GM23248 (cell line): ENCODE data around the gene HSH2D. TPM values are rescaled to one million over a fixed set of nuclear protein-coding genes. Genes with fewer than 3 reads are reported as not detected.

Experiments
- DNase-seq: peaks from one replicate; pipeline ENCODE4 v3.0.0-alpha.2; 2015
- H2AFZ ChIP-seq: fragments of 200-600 bp; sonication (generic); 2 replicates; pipeline ENCODE4 v1.6.1; 2016; ENCODE audit warnings: antibody characterized with exemption
- H3F3A ChIP-seq: fragments of 200-600 bp; sonication (generic); 2 replicates; pipeline ENCODE4 v1.6.1; 2016; ENCODE audit warnings: mild to moderate bottlenecking, antibody characterized with exemption, mixed run types; ENCODE audit not compliant: insufficient read depth
- H3K27ac ChIP-seq: fragments of 200-600 bp; sonication (generic); 2 replicates; pipeline ENCODE4 v1.5.1; 2016; ENCODE audit warnings: mild to moderate bottlenecking
- H3K27me3 ChIP-seq: fragments of 200-600 bp; sonication (generic); replicated peaks from 2 replicates; pipeline ENCODE4 v1.6.1; 2016; ENCODE audit warnings: mild to moderate bottlenecking; ENCODE audit not compliant: insufficient read depth
- H3K36me3 ChIP-seq: fragments of 200-600 bp; sonication (generic); 2 replicates; pipeline ENCODE4 v1.6.1; 2016; ENCODE audit warnings: low read depth, mild to moderate bottlenecking
- H3K4me1 ChIP-seq: fragments of 200-600 bp; sonication (generic); 2 replicates; pipeline ENCODE4 v1.6.1; 2016; ENCODE audit warnings: mild to moderate bottlenecking; ENCODE audit not compliant: insufficient read depth
- H3K4me2 ChIP-seq: fragments of 200-600 bp; sonication (generic); one replicate; pipeline ENCODE4 v1.6.1; 2016; ENCODE audit warnings: mild to moderate bottlenecking; ENCODE audit not compliant: unreplicated experiment
- H3K4me3 ChIP-seq: fragments of 200-600 bp; sonication (generic); 2 replicates; pipeline ENCODE4 v1.5.1; 2016; ENCODE audit warnings: mild to moderate bottlenecking
- H3K79me2 ChIP-seq: fragments of 200-600 bp; sonication (generic); 2 replicates; pipeline ENCODE4 v1.6.1; 2016; ENCODE audit warnings: mild to moderate bottlenecking; ENCODE audit not compliant: insufficient read depth
- H3K9ac ChIP-seq: fragments of 200-600 bp; sonication (generic); 2 replicates; pipeline ENCODE4 v1.6.1; 2016; ENCODE audit warnings: mild to moderate bottlenecking
- H3K9me2 ChIP-seq: fragments of 200-600 bp; sonication (generic); 2 replicates; pipeline ENCODE4 v1.6.1; 2016; ENCODE audit warnings: mixed run types, mild to moderate bottlenecking, moderate library complexity; ENCODE audit not compliant: insufficient read depth
- H3K9me3 ChIP-seq: fragments of 200-600 bp; sonication (generic); one replicate; pipeline ENCODE4 v1.6.1; 2017; ENCODE audit warnings: low read depth
- H4K20me1 ChIP-seq: fragments of 200-600 bp; sonication (generic); 2 replicates; pipeline ENCODE4 v1.6.0; 2016; ENCODE audit not compliant: insufficient read depth
- EZH2 ChIP-seq: fragments of 200-600 bp; sonication (generic); IDR thresholded peaks from 2 replicates; pipeline ENCODE4 v1.6.1; 2018; ENCODE audit warnings: antibody characterized with exemption, mild to moderate bottlenecking; ENCODE audit not compliant: insufficient read depth, poor library complexity, severe bottlenecking
- EZH2phosphoT487 ChIP-seq: fragments of 200-600 bp; sonication (generic); IDR thresholded peaks from 2 replicates; pipeline ENCODE4 v1.6.1; 2018; ENCODE audit warnings: antibody characterized with exemption, moderate library complexity, mild to moderate bottlenecking, low read depth; ENCODE audit not compliant: insufficient read depth
- WGBS, 2 experiments: methylation state at CpG; one replicate each; pipeline ENCODE4 v1.1.6; 2015 to 2017; ENCODE audit warnings: low lambda C conversion rate in 2 of 2, low coverage in 1 of 2; ENCODE audit errors: missing lambda C conversion rate in 2 of 2; 5-methylcytosine and 5-hydroxymethylcytosine counted together
- in situ Hi-C: fragments of 300-500 bp; cut with MboI; formaldehyde crosslinking; loops from 2 replicates; pipeline ENCODE4 v1.15.0; 2020
- polyA plus RNA-seq: library from polyadenylated mRNA; unstranded; fragments of >200 nt; fragmentation: Nextera tagmentation; extraction: Ambion mirVana; gene quantifications from 2 replicates; pipeline ENCODE4 v1.2.1, GENCODE V29; 2016
- total RNA-seq: library from RNA; depleted of rRNA; stranded (reverse); fragments of >200 nt; shearing (Covaris generic); gene quantifications from 2 replicates; pipeline ENCODE4 v1.2.3, GENCODE V29; 2014

Gene HSH2D
- total and polyA plus RNA-seq, 2 experiments from 2014 or later, result not detected

GRCh38 chr19:16104722-16105121 lies 38.8 kb upstream of the HSH2D start:
- H4K20me1 ChIP-seq, result no peaks in the 10 kb centered on the region
- no peak for DNase-seq

GRCh38 chr19:16106121-16106520 lies 37.4 kb upstream of the HSH2D start:
- WGBS, 2 experiments, result 1 to 6% methylated on average over 3 of the region's 3 CpGs
- H3K36me3 ChIP-seq, result peaks cover 26% of the 10 kb centered on the region
- H3K9me2 ChIP-seq, result no peaks in the 10 kb centered on the region
- H3K27me3 ChIP-seq, result no peaks in the 10 kb centered on the region
- in situ Hi-C loops, result no loop called here
- no peaks in the 10 kb centered on the region for H4K20me1 ChIP-seq
- no peaks in the 10 kb centered on the region for H3K4me1 ChIP-seq
- no peaks in the 10 kb centered on the region for H3K79me2 ChIP-seq
- H3K9ac ChIP-seq, result no peak overlapping the region
- no peaks in the 10 kb centered on the region for H3K9me3 ChIP-seq
- peaks cover 60% of the 10 kb centered on the region for H3F3A ChIP-seq
- no peak overlapping the region for H2AFZ ChIP-seq
- H3K27ac ChIP-seq, result peak overlapping the region; percentile 38
- H3K4me3 ChIP-seq, result no peak overlapping the region
- TF ChIP-seq EZH2phosphoT487 (no peak), EZH2 (no peak)
- no peak overlapping the region for H3K4me2 ChIP-seq
- peak; percentile 78 for DNase-seq

More at GRCh38 chr19:16104722-16105121, 38.8 kb upstream of the HSH2D start:
- peaks cover 74% of the 10 kb centered on the region for H3F3A ChIP-seq
- no peak overlapping the region for H3K4me2 ChIP-seq
- H3K36me3 ChIP-seq, result peaks cover 40% of the 10 kb centered on the region
- H3K4me3 ChIP-seq, result no peak overlapping the region
- no peak overlapping the region for H3K9ac ChIP-seq
- peak overlapping the region; percentile 38 for H3K27ac ChIP-seq
- no peak overlapping the region for H2AFZ ChIP-seq
- H3K9me2 ChIP-seq, result no peaks in the 10 kb centered on the region
- no peaks in the 10 kb centered on the region for H3K9me3 ChIP-seq
- peaks cover 5% of the 10 kb centered on the region; the same call in 1 of the 2 replicates for H3K79me2 ChIP-seq
- WGBS, 2 experiments, result 97% methylated on average over 6 of the region's 6 CpGs
- TF ChIP-seq EZH2phosphoT487 (no peak), EZH2 (no peak)
- H3K4me1 ChIP-seq, result no peaks in the 10 kb centered on the region
- in situ Hi-C loops, result no loop called here
- H3K27me3 ChIP-seq, result no peaks in the 10 kb centered on the region

GRCh38 chr19:16111160-16111908 lies 32.2 kb upstream of the HSH2D start, which contains the start of gene RAB8A:
Gene RAB8A, plus strand, starts transcription at chr19:16111889. Its CDS starts 13 bp downstream, at chr19:16111902.
- no peaks in the 10 kb centered on the region for H4K20me1 ChIP-seq
- peaks cover 8% of the 10 kb centered on the region; the same call in 1 of the 2 replicates for H3K4me1 ChIP-seq
- H2AFZ ChIP-seq, result peak within 1 kb of the TSS; percentile 91
- no peak for TF ChIP-seq EZH2
- no peak for TF ChIP-seq EZH2phosphoT487
- in situ Hi-C loops, result no loop called here
- H3F3A ChIP-seq, result peaks cover 12% of the 10 kb centered on the region; the same call in 1 of the 2 replicates
- peak within 1 kb of the TSS; percentile 58 for H3K27ac ChIP-seq
- WGBS, 2 experiments, result 1 to 2% methylated on average over 60 to 80 of the region's 81 CpGs
- no peaks in the 10 kb centered on the region for H3K36me3 ChIP-seq
- H3K79me2 ChIP-seq, result peaks cover 46% of the 10 kb centered on the region
- H3K4me2 ChIP-seq, result peak within 1 kb of the TSS; percentile 87
- peak within 1 kb of the TSS; percentile 87 for H3K9ac ChIP-seq
- DNase-seq, result peak; percentile 100
- H3K9me2 ChIP-seq, result no peaks in the 10 kb centered on the region
- H3K9me3 ChIP-seq, result no peaks in the 10 kb centered on the region
- H3K4me3 ChIP-seq, result peak within 1 kb of the TSS; percentile 96
- no peaks in the 10 kb centered on the region for H3K27me3 ChIP-seq

- Histone ChIP-seq H3K27me3 (no peaks in the 10 kb centered on the region), H3K9ac (peak overlapping the region; percentile 87), H3K36me3 (no peaks in the 10 kb centered on the region), H4K20me1 (no peaks in the 10 kb centered on the region), H3K9me3 (no peaks in the 10 kb centered on the region), H3K4me2 (peak overlapping the region; percentile 87), H2AFZ (peak overlapping the region; percentile 91), H3F3A (peaks cover 5% of the 10 kb centered on the region; the same call in 1 of the 2 replicates), H3K4me3 (peak overlapping the region; percentile 96), H3K79me2 (peaks cover 54% of the 10 kb centered on the region), H3K4me1 (peaks cover 8% of the 10 kb centered on the region; the same call in 1 of the 2 replicates), H3K27ac (peak overlapping the region; percentile 58), H3K9me2 (no peaks in the 10 kb centered on the region)
- in situ Hi-C loops, result no loop called here
- TF ChIP-seq EZH2 (no peak), EZH2phosphoT487 (no peak)
- peak; percentile 41 for DNase-seq
- 4 to 5% methylated on average over 25 to 36 of the region's 37 CpGs for WGBS, 2 experiments
These were observed 31.4 kb upstream of the HSH2D start for GRCh38 chr19:16111909-16112752.
